Choroid plexus epithelial cell (primary cell): ENCODE results near the gene NT5C2.

Source experiments
- DNase-seq: peaks from one replicate; pipeline ENCODE4 v3.0.0-alpha.2; 2010; ENCODE audit warnings: low read depth
- H3K4me3 ChIP-seq: 2 replicates; pipeline ENCODE4 v1.5.1; 2011; ENCODE audit warnings: low read depth, mild to moderate bottlenecking, control low read depth, low read length, moderate library complexity
- TF ChIP-seq, protein P1 (sequence below): conservative IDR thresholded peaks from 2 replicates; pipeline ENCODE4 v1.5.1; 2011; ENCODE audit warnings: low read depth, mild to moderate bottlenecking, control low read depth, inconsistent platforms, low read length, moderate library complexity

Gene NT5C2

DNA sequence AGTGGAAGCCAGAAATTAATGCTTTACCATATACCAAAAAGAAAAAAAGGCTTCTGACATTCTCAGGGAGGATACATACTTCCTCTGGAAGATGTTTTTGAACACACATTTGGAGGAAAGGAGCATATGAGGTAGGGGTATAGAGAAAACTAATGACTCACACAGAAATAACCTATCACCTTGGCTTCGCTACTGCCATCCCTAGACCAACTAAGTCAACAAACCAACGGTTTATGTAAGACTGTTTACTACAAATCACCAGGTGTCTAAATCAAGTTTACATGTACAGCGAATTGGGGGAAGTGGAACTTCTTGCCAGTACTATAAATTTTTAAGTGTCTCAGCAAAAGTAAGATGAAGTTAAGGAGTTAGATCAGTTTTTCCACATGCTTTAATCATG lies 96.9 kb downstream of the NT5C2 start:
- no peak overlapping the region for H3K4me3 ChIP-seq
- DNase-seq = peak; percentile 32
- TF ChIP-seq, protein P1, sequence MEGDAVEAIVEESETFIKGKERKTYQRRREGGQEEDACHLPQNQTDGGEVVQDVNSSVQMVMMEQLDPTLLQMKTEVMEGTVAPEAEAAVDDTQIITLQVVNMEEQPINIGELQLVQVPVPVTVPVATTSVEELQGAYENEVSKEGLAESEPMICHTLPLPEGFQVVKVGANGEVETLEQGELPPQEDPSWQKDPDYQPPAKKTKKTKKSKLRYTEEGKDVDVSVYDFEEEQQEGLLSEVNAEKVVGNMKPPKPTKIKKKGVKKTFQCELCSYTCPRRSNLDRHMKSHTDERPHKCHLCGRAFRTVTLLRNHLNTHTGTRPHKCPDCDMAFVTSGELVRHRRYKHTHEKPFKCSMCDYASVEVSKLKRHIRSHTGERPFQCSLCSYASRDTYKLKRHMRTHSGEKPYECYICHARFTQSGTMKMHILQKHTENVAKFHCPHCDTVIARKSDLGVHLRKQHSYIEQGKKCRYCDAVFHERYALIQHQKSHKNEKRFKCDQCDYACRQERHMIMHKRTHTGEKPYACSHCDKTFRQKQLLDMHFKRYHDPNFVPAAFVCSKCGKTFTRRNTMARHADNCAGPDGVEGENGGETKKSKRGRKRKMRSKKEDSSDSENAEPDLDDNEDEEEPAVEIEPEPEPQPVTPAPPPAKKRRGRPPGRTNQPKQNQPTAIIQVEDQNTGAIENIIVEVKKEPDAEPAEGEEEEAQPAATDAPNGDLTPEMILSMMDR = no peak

DNA sequence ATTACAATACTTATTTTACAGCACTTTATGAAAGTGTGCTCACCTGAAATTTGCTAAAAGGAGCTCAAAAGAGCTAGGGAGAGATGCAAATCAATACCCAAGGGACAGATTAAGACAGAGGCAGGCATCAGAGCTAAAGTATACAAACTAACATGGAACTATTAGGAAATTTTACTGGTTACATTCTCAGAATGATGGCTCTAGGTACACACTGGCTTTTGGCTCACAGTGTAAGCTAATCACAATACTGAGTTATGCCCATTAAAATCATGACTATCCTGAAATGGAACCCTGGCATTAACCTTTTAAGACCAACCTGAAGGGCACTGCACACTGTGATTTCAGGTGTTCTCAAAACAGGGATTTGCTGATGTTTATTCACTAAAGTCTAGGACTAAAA lies 98.1 kb downstream of the NT5C2 start:
- no peak for DNase-seq
- H3K4me3 ChIP-seq = no peak overlapping the region
- TF ChIP-seq, protein P1 = no peak

DNA sequence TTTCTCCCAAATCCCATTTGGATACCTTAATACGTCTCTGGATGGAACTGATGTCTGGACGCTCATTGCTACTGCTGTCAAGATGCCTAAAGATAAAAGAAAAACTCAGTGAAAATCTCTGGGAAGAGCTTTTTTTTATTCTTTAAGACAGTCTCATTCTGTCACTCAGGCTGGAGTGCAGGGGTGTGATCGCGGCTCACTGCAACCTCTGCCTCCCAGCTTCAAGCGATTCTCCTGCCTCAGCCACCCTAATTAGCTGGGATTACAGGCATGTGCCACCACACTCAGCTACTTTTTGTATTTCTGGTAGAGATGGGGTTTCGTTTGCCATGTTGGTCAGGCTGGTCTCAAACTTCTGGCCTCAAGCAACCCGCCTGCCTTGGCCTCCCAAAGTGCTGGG lies 102.2 kb downstream of the NT5C2 start:
- no peak overlapping the region for H3K4me3 ChIP-seq
- no peak for DNase-seq
- TF ChIP-seq, protein P1 = no peak

DNA sequence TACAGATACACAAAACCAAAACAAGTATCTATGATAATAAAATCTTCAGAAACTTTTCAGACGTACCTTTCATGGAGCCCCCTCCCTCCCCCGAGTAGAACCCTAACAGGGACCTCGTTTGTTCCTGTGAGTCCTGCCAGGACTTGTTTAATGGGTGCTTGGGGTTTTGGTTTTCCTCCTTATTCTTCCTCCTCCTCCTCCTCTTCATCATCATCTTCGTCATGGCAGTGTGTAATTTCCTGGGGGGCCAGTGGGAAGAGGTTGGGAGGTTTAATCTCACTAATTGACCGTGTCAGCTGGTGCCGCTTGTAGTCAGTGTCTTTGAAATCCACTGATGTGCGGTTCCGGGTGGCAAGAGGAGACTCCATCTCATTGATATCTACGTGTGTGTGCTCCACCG lies 103.6 kb downstream of the NT5C2 start:
- H3K4me3 ChIP-seq = no peak overlapping the region
- TF ChIP-seq, protein P1 = no peak
- DNase-seq = no peak

DNA sequence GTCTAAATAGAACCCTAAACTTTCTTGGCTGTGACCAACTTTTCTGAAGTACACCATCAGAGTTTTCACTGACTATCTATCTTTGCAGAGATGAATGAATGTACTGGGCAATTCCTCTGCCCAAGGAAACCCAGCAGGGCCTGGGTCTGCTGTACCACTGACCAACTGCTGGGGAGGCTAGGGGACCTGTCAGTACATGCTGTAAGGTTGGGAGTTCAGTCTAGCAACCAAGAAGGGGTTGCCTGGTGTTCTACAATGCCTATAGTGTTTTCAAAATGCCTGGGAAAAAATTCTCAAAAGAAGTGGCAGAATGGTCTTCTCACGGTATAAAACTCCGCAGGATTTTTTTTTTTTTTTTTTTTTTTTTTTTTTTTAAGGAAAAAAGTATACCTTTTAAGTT lies 106.3 kb downstream of the NT5C2 start:
- TF ChIP-seq, protein P1 = peak; percentile 33
- DNase-seq = no peak
- H3K4me3 ChIP-seq = no peak overlapping the region

DNA sequence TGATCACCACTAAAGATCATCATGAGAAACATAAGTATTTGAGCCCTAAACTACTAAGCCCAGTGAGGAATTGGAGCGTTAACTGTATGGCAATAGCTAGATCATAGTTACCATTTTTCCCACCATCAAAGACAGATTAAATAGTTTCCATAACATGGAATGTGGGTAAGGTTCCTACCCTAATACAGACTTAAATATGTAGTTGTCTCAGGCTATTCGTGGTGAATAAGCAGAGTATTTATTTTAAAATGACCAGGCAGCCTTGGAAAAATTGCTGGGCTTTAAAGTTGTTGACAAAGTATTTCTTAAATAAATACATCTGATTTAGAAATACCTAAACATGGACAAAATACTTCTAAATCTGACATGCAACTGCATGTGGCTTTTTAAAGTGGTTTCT lies 106.8 kb downstream of the NT5C2 start:
- H3K4me3 ChIP-seq = no peak overlapping the region
- no peak for DNase-seq
- TF ChIP-seq, protein P1 = no peak

DNA sequence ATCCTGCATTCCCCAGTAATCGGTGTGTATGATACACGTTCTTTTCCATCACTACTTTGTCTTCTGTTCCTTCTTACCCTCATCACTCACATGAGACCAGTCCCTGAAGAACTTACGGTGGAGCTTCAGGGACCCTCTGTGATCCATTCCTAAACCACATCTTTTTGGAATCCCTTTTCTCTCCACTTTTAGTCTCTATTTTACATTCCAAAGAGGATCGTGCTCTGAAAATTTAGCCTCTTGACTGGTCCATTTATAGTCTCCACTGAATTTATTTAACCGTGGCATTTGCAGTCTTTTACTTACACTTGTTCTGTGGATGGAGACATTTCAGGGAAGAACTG lies 109.1 kb downstream of the NT5C2 start:
- TF ChIP-seq, protein P1 = no peak
- no peak overlapping the region for H3K4me3 ChIP-seq

More for the DNA sequence above, 109.1 kb downstream of the NT5C2 start:
- no peak for DNase-seq
